H1 (cell line): ENCODE results near the gene TSSK6. TPM values are rescaled to one million over a fixed set of nuclear protein-coding genes. Genes with fewer than 3 reads are reported as not detected.

Source experiments
- BRCA1 ChIP-seq: IDR thresholded peaks from 2 replicates; pipeline ENCODE4 v1.6.1; 2012; ENCODE audit warnings: low read depth, low read length, improper control_type of control experiment
- FOSL1 ChIP-seq: IDR thresholded peaks from 2 replicates; pipeline ENCODE4 v1.6.1; 2011; ENCODE audit warnings: mild to moderate bottlenecking, low read depth, low read length, moderate library complexity; ENCODE audit not compliant: insufficient read depth
- MAFK ChIP-seq: IDR thresholded peaks from 2 replicates; pipeline ENCODE4 v1.6.1; 2012; ENCODE audit warnings: low read depth, mild to moderate bottlenecking, improper control_type of control experiment, low read length
- SIX5 ChIP-seq: IDR thresholded peaks from 2 replicates; pipeline ENCODE4 v1.6.1; 2011; ENCODE audit warnings: mild to moderate bottlenecking, low read depth, low read length
- SP2 ChIP-seq: IDR thresholded peaks from 2 replicates; pipeline ENCODE4 v1.6.1; 2012; ENCODE audit warnings: mild to moderate bottlenecking, low read length, inconsistent platforms
- SP4 ChIP-seq: IDR thresholded peaks from 2 replicates; pipeline ENCODE4 v1.6.1; 2012; ENCODE audit warnings: low read length, inconsistent platforms
- SUZ12 ChIP-seq: fragments of 200-600 bp; sonication (generic); IDR thresholded peaks from 2 replicates; pipeline ENCODE4 v1.6.1; 2012; ENCODE audit warnings: mild to moderate bottlenecking, inconsistent platforms, low read length, moderate library complexity, mixed read lengths
- TCF12 ChIP-seq: IDR thresholded peaks from 2 replicates; pipeline ENCODE4 v1.6.1; 2011; ENCODE audit warnings: low read depth, mild to moderate bottlenecking, low read length
- TEAD4 ChIP-seq: IDR thresholded peaks from 2 replicates; pipeline ENCODE4 v1.6.1; 2012; ENCODE audit warnings: low read depth, low read length, inconsistent platforms, mixed read lengths
- polyA plus RNA-seq, 7 experiments: library from polyadenylated mRNA; depleted of rRNA in 3 of 7; stranded (reverse) in 5 of 7; unstranded in 2 of 7; fragments of >200 nt in 5 of 7; fragments of 200-250 nt in 2 of 7; gene quantifications; 1 replicate in 5 of 7; 2 replicates in 1 of 7; 4 replicates in 1 of 7; pipeline versions ENCODE4 v1.2.1 to v1.2.3, GENCODE V29; 2011 to 2013; ENCODE audit warnings: missing spikeins in 2 of 7, mixed read lengths in 2 of 7
- total RNA-seq: library from RNA; stranded (reverse); fragmentation: NEBNext Ultra II Directional; extraction: Animal tissue kit (Norgen Biotek cat#: 25700); gene quantifications from 2 replicates; pipeline ENCODE4 v1.2.1, GENCODE V29; 2021

Gene TSSK6
- total and polyA plus RNA-seq, 2 of the 8 experiments (the other 6 are each of a cell fraction or from before 2014, with no cell fraction given): 3.6 to 7.8 TPM

DNA sequence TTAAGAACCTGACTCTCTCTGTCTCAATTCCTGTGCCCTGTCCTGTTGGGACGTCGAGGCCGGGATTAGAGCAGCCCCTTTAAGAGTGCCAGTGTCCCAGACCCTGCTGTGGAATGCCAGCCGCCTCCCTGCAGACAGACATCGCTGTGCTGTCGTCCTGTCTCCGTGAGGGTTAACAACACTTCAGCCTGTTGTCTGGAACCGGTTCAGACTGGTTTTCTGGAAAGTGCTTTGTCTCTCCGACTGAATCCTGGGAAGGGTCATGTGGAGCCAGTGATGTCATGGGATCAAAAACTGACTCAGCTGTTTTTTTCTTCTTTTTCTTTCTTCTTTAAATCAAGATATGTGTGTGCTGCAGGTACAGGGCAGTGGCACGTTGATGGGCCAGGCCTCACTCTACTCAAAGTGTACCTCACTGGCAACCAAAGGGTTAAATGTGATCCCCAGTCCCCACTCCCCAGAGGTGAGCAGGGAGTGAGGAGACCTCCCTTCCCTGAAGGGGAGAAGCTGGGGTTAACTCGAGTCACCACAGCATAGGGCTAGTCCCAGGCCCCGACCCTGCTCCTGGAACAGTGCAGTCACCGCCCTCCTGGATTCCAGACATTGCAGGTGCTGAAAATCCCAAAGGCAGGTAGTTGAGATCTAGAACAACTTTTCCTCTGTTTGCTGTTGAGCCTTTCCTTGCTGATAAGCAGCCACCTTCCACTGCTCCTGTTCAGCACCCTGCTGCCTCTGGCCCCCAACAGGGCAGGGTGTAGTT, 50.8 kb downstream of the TSSK6 start (continued):
- no peak for TF ChIP-seq SUZ12
- TF ChIP-seq TCF12: no peak
- TF ChIP-seq SP4: no peak
- no peak for TF ChIP-seq SIX5
- TF ChIP-seq TEAD4: peak; percentile 61; the same call in 1 of the 2 replicates
- TF ChIP-seq FOSL1: no peak
- TF ChIP-seq SP2: no peak
- TF ChIP-seq MAFK: peak; percentile 95
- TF ChIP-seq BRCA1: no peak
- TF ChIP-seq, all 59 proteins: peak for 14

Other genes with a start within 250 kb of the TSSK6 start
- gene TM6SF2, start 242.2 kb downstream of the TSSK6 start, total RNA-seq: 5.3 and 6.5 TPM in 2 replicates
- gene TM6SF2, start 242.2 kb downstream of the TSSK6 start, polyA plus RNA-seq (2011; rRNA removed): 10.1 and 12.9 TPM in 2 replicates
- 65.2 and 70.5 TPM in 2 replicates for gene SUGP1, start 195.0 kb downstream of the TSSK6 start, total RNA-seq
- gene SUGP1, start 195.0 kb downstream of the TSSK6 start, polyA plus RNA-seq (2011; rRNA removed): 38.5 and 56.6 TPM in 2 replicates
- 40.8 TPM in 2 replicates for gene MAU2, start 194.7 kb downstream of the TSSK6 start, total RNA-seq
- gene MAU2, start 194.7 kb downstream of the TSSK6 start, polyA plus RNA-seq (2011; rRNA removed): 32.0 and 43.7 TPM in 2 replicates
- gene GATAD2A, start 109.9 kb downstream of the TSSK6 start, total RNA-seq: 205 and 210 TPM in 2 replicates
- 38.4 and 54.9 TPM in 2 replicates for gene GATAD2A, start 109.9 kb downstream of the TSSK6 start, polyA plus RNA-seq (2011; rRNA removed)
- 413 and 425 TPM in 2 replicates for gene NDUFA13, start 677 bp upstream of the TSSK6 start, total RNA-seq
- 1,105 and 1,309 TPM in 2 replicates for gene NDUFA13, start 677 bp upstream of the TSSK6 start, polyA plus RNA-seq (2011; rRNA removed)
- 5.0 and 5.7 TPM in 2 replicates for gene YJEFN3, start 13.4 kb upstream of the TSSK6 start, total RNA-seq
- 9.4 and 17.2 TPM in 2 replicates for gene YJEFN3, start 13.4 kb upstream of the TSSK6 start, polyA plus RNA-seq (2011; rRNA removed)
- gene CILP2, start 22.7 kb upstream of the TSSK6 start, total RNA-seq: 5.8 and 5.9 TPM in 2 replicates
- gene CILP2, start 22.7 kb upstream of the TSSK6 start, polyA plus RNA-seq (2011; rRNA removed): 4.4 and 8.2 TPM in 2 replicates
- 3.3 and 3.4 TPM in 2 replicates for gene PBX4, start 103.1 kb upstream of the TSSK6 start, total RNA-seq
- 3.8 and 8.3 TPM in 2 replicates for gene PBX4, start 103.1 kb upstream of the TSSK6 start, polyA plus RNA-seq (2011; rRNA removed)
- gene LPAR2, start 112.7 kb upstream of the TSSK6 start, total RNA-seq: 47.1 and 47.6 TPM in 2 replicates
- 70.2 and 121 TPM in 2 replicates for gene LPAR2, start 112.7 kb upstream of the TSSK6 start, polyA plus RNA-seq (2011; rRNA removed)
- gene GMIP, start 128.1 kb upstream of the TSSK6 start, total RNA-seq: 18.1 and 20.2 TPM in 2 replicates
- 5.7 and 8.9 TPM in 2 replicates for gene GMIP, start 128.1 kb upstream of the TSSK6 start, polyA plus RNA-seq (2011; rRNA removed)
- gene ATP13A1, start 148.1 kb upstream of the TSSK6 start, total RNA-seq: 64.2 and 75.7 TPM in 2 replicates
- gene ATP13A1, start 148.1 kb upstream of the TSSK6 start, polyA plus RNA-seq (2011; rRNA removed): 33.0 and 70.7 TPM in 2 replicates
- 46.2 and 50.9 TPM in 2 replicates for gene ZNF101, start 153.3 kb upstream of the TSSK6 start, total RNA-seq
- gene ZNF101, start 153.3 kb upstream of the TSSK6 start, polyA plus RNA-seq (2011; rRNA removed): 11.0 and 13.0 TPM in 2 replicates
- 6.8 and 7.4 TPM in 2 replicates for gene ZNF14, start 217.6 kb upstream of the TSSK6 start, total RNA-seq
- 0.72 and 1.00 TPM in 2 replicates for gene ZNF14, start 217.6 kb upstream of the TSSK6 start, polyA plus RNA-seq (2011; rRNA removed)